HG03558 (cell line): ENCODE data around the gene EPHA3.

ENCODE experiments used
- ATAC-seq: cut with Tn5 transposase; IDR thresholded peaks from one replicate; pipeline ENCODE4 v1.9.1; 2021; ENCODE audit warnings: moderate number of reproducible peaks; ENCODE audit not compliant: unreplicated experiment; ENCODE audit errors: extremely low read depth

EPHA3 gene

DNA sequence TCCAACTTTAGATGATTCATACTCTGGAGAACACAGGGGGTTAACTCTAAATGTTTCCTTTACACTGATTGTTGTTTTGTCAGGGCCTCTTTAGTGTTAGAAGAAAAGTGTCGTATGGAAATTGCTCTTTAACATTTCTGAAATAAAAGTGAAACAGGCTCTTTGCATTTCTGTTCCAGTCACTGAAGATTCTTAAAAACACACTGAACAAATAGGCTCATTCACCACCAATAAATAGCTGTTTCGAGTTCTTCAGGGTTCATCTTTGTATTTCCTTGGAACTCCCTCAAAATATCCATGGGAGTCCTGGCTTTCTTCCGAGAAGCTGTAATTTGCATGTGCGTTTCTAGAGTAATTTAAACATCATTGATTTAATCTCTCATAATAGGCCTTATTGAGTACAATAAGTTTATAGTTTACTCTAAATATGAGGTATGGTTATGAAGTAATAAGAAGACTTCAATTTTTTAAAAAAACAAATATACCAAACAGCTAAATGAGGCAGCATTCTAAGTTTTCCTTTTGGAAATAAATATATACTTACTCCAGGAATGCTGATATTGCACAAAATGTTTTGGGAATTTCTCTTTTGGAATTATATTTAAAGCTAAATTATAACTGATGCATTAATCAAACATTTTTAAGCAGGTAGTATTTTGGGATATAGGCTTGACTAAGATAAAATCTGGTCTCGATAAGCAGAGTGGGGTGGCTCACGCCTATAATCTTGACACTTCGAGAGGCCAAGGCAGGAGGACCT lies 327.4 kb downstream of the EPHA3 start:
- no peak for ATAC-seq

DNA sequence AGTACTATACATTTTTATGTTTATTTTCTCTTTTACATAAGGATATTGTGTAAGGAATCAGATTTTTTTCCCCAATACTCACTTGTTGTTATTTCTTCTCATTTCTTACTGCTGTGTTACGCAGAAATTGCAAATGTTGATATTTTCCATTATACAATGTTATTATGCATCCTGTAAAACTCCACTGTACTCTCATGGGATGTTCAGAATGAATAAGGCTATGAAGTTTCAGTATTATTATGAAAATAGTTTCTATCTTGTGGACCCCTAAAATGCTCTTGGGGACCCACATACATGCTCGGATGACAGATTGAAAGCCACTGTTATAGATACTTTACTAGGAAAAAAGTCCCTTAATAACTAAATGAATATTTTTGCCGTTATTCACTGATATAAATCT lies 329.4 kb downstream of the EPHA3 start:
- ATAC-seq: no peak

DNA sequence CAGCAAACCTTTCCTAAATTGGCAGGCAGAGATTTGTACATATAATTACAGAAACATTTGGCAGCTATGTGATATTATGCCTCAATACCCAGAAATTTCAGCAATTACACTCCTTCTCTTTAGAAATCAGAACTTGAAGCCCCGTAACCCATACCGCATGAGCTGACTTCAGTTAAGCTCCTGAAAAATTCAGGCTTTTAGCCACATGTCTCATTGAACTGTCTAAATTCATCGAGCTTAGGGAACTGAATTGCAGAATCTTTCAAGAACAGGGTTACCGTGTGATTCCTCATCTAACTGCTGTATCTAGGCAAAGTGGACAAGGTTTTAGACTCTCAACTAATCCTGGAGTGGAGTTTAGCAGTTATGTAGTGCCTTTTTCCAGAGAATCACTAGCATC lies 333.0 kb downstream of the EPHA3 start:
- no peak for ATAC-seq

DNA sequence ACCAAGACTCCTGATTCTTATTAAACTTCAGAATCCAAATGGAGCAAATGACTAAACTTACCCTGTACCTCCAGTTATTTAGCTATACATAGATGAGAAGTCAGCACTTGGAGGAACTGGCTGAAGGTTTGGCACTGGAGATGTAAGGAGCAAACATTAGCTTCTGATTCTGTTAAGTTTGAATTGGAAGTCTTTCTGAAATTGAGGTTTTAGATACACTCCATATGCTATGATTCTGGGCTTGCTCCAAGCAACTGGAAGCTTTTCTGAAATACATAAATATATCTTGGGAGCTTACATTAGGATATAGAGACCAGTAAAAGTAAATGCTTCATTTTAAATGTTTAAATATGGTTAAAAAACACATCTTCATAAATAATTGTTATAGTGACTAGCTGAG lies 333.7 kb downstream of the EPHA3 start:
- ATAC-seq: no peak

DNA sequence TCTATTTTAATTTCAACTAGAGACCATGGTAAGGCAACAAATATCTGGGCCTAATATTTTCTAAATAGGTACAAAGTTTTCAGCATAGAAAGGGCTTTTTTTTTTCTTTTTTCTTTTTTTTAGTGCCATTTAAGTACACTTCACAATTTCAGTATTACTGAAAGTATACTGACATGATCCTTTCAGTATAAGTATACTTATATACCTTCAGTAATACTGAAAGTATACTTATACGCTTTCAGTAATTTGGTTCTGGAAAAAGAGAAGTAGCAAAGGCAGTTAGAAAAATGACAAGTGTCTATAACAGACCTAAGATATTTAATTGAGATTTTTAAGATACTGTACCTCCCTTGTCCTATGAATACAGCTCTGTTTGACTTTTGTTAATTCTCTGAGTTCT lies 339.2 kb downstream of the EPHA3 start:
- no peak for ATAC-seq

DNA sequence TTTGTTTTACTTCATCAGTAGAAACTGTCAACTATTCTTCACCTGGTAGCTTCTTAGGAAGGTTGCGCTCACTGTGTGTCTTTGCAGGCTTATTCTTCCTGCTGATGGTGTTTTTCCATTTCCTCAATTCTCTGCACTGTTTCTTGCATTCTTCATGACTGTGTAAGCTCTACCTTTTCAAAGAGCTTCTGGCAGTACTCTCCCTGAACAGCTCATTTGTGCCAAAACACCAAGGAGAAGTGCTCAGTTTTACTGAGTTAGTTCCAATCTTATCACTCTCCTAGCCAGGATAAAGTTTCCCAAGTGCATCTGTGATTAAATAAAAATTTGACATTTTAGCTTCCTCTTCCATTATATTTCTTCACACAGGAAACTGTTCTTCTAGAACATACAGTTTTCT lies 339.8 kb downstream of the EPHA3 start:
- ATAC-seq: no peak

DNA sequence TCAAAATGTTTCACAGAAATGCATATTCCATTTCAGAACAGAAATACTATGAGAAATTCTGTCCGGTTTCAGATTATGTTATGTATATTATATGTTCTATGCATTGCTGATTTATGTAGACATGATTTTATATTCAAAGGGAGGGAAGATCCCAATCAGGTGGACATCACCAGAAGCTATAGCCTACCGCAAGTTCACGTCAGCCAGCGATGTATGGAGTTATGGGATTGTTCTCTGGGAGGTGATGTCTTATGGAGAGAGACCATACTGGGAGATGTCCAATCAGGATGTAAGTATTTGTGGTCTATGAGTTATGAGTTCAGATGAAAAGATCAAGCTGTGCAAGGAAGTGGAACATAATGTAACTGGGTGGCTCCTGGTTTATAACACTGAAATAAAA lies 341.7 kb downstream of the EPHA3 start:
- ATAC-seq: no peak

DNA sequence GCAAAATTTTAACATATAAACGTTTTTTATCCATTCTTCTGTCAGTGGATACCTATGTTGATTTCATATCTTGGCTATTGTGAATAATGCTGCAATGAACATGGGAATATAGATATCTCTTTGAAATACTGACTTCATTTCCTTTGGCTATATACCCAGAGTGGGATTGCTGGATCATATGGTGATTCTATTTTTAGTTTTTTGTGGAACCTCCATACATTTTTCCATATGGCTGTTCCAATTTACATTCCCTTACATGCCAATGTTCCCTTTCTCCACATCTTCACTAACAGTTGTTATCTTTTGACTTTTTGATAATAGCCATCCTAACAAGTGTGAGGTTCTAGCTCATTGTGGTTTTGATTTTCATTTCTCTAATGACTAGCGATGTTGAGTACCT lies 344.6 kb downstream of the EPHA3 start:
- no peak for ATAC-seq

DNA sequence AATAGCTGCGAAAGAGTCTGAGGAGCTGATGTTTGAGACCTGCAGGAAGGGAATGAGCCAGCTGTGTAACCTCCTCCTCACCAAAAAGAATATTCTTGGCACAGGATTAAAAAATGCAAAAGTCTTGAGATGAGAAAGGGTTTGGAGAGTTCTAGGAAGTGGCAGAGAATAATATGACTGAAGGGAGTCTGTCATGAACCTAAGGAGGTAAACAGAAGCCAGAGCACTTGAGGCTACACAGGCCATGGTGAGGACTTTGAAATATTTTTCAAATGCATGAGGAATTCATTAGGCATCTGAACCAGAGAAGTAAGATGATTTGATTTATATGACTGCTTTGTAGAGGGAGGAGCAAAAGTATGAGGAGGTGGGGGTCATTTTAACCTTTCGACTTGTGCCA lies 347.8 kb downstream of the EPHA3 start:
- ATAC-seq: no peak

DNA sequence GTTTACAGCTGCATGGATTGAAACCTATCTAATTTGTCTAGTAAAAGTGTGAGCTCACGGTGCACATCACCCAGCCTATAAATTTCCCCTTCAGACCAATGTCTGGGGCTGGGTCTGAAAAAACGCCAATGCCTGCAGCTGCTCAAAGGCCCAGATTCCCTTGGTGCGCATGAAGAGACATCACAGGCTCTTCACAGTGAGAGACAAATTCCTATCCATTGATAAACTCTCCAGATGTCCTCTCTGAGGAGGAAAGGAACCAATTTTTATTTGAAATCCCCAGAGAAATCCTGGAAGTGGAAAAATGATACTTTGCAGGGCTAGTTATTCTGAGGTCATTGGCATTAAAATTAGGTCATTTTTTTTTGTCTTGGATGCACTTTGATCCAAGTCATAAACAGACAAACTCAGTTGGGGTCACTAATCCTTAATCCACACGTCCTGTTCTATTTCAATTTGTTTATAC lies 360.5 kb downstream of the EPHA3 start:
- no peak for ATAC-seq

DNA sequence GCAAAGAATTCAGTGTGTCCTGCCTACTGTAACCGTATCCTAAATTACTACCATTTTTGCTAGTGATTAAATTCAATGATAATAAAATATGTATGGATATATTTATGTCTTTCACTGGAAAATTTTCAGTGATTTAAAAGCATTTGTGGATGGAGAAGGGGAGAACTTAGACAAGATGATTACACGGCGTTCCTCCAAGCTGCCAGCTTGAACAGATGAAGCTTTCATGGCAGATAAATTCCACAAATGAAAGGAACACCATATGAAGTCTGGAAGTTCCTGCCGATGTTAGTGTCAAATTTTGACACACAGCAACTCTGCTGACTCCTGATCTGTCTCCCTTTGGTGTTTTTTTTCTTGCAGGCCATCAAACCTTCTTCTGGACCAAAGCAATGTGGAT lies 364.7 kb downstream of the EPHA3 start:
- no peak for ATAC-seq

DNA sequence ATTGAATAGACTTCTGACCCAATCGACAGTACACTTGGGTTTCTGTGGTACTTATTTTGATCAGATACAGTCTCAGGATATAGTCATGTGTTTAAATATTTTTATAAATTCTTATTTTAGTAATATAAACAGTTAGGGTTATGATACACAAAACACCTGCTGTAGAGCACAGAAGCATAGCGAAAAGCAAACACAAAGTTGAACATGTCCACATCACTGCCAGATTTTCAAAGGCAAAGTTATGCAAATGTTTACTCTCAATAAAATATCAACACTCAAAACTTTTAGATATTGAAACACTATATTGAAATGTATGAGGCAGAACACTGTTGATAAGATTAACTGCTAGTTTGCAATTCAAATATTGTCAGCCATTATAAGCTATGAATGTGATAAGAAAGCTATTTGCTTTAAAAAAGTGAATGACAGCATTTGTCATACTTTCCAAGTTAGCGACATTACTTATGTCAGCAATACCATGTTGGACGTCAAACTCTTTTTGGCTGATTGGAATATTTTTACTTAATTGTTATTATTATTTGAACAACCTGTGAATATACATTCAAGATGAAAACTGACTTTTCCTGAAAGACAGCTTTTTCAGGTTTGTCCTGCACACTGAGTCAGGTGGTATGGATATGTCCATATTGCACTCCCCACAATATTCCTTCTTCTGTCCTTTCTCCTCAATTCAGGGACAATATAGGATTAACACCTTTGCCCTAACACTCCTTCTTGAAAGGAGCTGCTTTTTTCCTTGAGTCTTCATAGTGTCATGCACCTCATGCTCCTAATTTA lies 367.1 kb downstream of the EPHA3 start:
- no peak for ATAC-seq

DNA sequence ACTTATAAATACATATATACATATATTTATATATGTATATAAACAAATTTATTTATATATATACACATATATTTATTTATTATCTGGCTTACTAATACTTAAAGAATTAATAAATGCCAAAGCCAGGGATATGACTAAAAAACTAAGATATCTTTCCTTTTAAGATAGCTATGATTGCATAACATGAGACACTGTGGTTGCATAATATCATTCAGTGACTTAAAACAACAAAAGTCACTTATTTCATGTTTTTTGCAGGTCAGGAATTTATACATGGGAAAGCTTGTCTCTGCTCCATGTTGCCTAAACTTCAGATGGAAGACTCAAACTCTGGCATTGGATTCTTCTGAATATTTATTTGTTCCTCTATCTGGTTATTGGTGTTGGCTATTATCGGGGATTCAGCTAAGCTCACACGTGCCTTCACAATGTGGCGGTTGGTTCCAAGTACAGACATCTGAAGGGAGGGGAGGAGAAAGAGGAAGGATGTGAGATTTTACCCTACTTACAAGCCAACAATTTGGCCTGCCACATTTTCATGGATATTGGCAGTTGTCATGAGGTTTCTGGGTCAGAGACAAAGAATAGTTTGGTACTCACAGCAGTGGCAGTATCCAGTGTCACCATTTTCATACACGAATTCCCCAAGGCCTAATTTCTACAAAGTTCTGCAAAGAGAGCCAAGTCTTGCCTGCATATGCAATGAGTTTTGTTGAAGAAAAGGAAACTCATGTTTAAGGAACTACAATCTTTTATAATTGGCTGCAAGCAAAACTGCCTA lies 381.6 kb downstream of the EPHA3 start:
- ATAC-seq: no peak

DNA sequence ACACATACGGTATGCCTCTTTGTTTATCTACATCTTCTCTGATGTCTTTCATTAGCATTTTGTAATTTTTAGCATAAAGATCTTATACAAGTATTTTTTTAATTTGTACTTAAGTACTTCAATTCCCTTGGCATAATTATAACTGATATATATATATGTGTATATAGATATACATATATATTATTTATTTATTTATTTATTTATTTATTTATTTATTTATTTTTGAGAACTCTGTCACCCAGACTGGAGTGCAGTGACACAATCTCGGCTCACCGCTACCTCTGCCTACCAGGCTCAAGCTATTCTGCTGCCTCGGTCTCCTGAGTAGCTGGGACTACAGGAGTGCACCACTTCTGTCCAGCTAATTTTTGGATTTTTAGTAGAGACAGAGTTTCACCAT lies 382.7 kb downstream of the EPHA3 start:
- no peak for ATAC-seq

DNA sequence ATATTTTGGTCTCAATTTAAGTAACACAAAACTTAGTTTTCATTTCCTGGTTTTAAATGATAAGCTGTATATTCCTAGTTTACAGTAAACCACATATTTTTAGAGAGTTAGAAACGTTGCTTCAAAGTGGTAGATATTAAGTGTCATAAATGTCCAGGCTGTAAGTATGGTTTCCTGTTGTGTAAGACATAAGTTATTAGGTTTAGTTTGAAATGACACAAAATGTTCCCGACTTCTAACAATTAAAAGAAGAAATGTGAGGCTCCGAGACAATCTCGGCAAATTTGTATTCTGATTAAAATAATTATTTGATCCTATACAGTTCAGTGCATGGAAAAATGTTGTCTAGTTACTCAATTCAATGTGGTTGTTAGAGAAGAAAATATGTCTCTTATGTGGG lies 387.3 kb downstream of the EPHA3 start:
- ATAC-seq: no peak

DNA sequence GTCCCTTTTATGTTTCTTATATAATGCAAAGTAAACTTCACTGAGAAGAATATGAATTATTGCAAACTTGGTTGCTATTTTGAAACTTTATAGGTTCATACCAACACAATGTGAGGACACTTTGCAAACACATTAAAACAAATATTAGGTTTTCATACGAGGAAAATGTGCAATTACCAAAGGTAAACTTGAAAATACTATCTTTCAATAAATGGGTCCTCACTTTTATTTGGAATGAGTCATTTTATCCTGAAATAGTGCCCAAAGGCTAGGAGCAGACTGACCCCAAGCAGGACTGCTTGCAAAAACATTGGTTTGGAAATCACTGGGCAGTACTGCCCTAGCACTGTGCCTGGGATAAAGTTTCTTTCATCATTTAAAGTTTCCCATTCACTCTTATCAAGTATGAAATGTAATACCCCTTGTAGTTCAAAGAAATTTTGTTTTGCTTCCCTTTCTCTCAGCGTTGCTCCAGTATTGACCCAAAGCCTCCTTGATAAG lies 396.5 kb downstream of the EPHA3 start:
- ATAC-seq: no peak

DNA sequence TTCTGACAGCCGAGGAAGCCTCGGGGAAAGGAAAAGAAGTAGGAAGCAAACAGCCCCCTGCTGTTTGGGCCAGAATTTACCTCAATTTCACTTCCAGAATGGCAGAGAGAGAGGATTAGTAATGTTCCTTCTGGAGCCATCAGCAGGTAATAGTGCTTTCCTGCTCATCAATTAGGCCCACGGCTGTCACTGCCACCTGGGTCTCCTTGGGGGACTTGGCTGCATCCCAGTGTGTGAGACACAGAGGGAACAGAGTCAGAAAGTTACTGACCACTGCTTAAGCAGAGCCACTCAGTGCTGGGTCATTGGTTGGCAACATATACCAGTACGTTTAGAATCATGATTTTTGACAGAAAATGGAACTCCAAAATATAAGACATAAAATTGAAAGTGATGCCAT lies 397.0 kb downstream of the EPHA3 start:
- no peak for ATAC-seq

DNA sequence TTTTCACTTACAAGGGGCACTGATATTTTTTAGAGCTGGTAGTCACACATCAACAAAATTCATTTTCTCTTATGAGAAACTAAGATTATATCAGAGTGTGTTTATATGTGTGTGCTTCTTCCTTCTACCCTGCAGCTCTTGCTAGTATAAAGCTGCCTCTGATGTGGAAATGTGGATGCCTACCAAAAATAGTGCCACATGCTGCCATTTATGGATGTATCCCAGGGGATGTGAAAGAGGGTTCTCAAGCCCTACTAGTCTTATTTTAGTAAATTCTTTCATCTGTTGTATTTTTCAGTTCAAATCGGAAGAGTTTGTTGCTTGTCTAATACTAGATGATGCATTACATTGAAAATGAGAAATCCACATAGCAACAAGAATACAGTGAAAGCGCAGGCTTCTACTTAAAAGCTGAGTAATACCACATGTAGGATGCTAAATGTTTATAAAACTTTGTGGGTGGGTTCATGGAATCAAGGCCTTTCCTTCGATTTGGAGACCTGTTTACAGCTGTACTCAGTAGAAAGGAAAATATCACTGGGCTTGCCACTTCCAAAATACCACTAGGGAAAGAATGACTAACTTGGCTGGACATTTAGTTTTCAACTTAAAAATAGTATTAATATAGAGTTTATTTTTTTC lies 399.2 kb downstream of the EPHA3 start:
- no peak for ATAC-seq

DNA sequence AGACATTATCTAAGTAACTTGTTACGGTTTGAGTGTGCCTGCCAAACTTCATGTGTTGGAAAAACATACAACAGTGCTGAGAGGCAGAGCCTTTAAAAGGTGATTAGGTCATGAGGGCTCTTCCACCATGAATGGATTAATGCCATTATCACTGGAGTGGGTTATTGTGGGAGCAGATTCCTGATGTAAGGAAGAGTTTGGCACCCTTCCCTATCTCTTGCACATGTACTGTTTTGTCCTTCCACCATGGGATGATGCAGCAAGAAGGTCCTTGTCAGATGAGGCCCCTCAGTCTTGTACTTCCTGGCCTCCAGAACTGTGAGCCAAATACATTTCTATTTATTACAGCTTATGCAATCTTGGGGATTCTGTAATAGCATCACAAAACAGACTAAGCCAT lies 413.9 kb downstream of the EPHA3 start:
- ATAC-seq: no peak

DNA sequence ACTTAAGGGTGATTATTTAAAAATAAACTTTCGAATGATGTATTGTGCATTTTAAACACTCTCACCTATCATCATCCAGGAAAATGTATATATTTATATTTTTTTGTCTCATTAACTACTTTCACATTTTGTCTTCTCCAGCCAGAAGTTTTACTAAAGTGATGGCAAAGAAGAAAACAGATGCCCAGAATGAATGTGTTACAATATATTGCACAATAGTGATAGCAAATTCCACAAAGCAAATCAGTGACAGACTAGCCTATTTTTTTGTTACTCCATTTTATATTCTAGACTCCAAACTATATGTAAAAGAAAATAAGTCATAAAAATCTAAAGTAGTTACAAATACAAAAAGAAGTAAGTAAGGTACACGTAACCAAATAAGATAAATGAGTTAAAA lies 414.7 kb downstream of the EPHA3 start:
- ATAC-seq: no peak
